ENCODE data around the gene KIF3A.

The KIF3A gene

DNA sequence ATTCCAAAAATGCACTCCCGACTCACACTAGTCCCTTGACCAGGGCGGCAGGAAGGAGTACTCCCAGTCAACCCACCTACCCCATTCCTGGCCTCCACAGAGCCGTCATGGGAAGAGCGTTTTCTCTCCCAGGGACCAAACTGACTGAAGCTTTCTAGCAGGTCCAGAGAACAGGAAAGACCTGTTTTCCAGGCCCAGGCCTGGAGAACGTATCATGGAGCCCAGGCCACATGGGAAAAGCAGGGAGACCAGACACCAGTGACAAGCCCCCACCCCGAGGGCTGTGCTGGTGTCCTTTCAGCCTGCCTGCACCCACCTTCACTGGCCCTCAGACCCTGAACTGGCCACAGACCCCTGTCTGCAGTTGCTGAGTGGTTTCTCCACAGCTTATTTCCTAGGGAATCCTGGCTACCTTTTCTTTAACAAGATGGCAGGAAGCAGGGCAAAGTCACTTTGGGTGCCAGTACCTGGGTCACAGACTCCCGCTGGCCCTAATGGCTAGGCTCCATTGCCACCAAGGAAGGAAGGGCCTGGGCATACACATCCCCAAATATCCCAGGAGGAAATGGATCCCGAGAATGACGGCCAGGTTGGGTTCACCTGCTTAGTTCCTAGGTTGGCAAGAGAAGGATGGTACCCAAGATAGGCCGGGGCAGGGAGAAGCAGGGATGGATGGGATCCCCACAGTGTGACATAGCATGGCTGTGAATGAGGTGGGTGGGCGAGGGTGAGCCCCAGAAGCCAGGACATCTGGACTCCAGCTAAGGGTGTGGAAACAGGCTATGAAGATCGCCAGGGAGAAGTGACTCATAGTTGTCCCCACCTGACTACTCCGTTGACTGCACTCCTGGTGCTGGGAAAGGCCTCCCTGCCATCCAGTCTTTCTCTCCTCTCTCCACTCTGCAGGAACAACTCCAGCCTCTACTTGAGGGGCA lies 22.0 kb upstream of the KIF3A start:
- FAIRE-seq: no peak
- TF ChIP-seq PAX5 (IDR thresholded peaks at IDR 0.05; ENCODE audit: insufficient read depth, low read length, severe bottlenecking) (no peak), POLR2AphosphoS5 (IDR thresholded peaks at IDR 0.05; ENCODE audit: low read depth, low read length) (no peak), SPI1 (IDR thresholded peaks at IDR 0.05; ENCODE audit: low read depth, low read length) (no peak), TAF1 (IDR thresholded peaks at IDR 0.05; ENCODE audit: low read depth, low read length) (no peak), POLR2A (IDR thresholded peaks at IDR 0.05; ENCODE audit: low read depth, low read length) (no peak), POU2F2 (IDR thresholded peaks at IDR 0.05; ENCODE audit: low read depth, low read length) (no peak)
- no peak for DNase-seq (ENCODE audit: insufficient read length, low spot score)

DNA sequence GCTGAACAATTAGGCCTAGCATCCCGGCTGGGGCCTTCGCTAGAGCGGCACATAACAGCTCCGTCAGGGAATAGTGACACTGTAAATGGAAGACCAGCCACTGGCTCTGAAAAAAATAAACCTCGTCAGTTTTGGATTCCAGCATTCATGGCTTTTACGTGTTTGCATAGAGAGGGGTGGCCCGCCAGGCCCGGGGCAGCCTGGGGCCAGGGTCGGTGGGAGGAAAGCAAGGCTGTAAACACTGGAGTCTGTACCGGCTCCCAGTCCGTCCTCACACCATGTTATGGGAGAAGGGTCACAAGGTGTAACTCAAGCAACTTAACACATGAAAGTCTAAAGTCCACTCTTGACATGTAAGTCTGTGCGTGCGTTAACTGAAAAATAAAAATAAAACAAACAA lies 21.1 kb upstream of the KIF3A start:
- FAIRE-seq (no peak), DNase-seq (ENCODE audit: insufficient read length, low spot score) (no peak)
- TF ChIP-seq TAF1 (IDR thresholded peaks at IDR 0.05; ENCODE audit: low read depth, low read length): no peak
- TF ChIP-seq PAX5 (IDR thresholded peaks at IDR 0.05; ENCODE audit: insufficient read depth, low read length, severe bottlenecking): no peak
- no peak for TF ChIP-seq POU2F2 (IDR thresholded peaks at IDR 0.05; ENCODE audit: low read depth, low read length)
- TF ChIP-seq POLR2A (IDR thresholded peaks at IDR 0.05; ENCODE audit: low read depth, low read length): no peak
- no peak for TF ChIP-seq POLR2AphosphoS5 (IDR thresholded peaks at IDR 0.05; ENCODE audit: low read depth, low read length)
- no peak for TF ChIP-seq SPI1 (IDR thresholded peaks at IDR 0.05; ENCODE audit: low read depth, low read length)

DNA sequence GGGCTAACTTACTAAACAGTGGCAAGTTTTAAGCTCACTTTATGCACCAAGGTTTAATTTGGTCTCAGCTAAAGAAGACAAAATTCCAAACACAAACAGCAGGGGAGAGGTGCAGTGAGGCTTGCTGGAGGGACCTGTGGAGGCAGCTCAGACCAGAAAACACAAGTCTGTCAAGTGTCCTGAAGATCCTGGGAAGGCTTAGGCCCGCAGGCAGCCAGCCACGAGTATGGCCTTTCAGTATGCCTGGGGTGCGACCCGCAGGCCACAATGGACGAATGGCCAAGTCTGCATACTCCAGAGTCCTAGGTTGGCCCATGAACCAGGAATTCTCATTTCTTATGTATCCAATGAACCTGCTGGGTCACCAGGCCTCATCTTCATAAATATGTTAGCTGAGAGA lies 19.2 kb upstream of the KIF3A start:
- no peak for DNase-seq (ENCODE audit: insufficient read length, low spot score)
- FAIRE-seq: no peak
- no peak for TF ChIP-seq SPI1 (IDR thresholded peaks at IDR 0.05; ENCODE audit: low read depth, low read length)
- no peak for TF ChIP-seq POLR2AphosphoS5 (IDR thresholded peaks at IDR 0.05; ENCODE audit: low read depth, low read length)
- no peak for TF ChIP-seq TAF1 (IDR thresholded peaks at IDR 0.05; ENCODE audit: low read depth, low read length)
- no peak for TF ChIP-seq POLR2A (IDR thresholded peaks at IDR 0.05; ENCODE audit: low read depth, low read length)
- no peak for TF ChIP-seq PAX5 (IDR thresholded peaks at IDR 0.05; ENCODE audit: insufficient read depth, low read length, severe bottlenecking)
- TF ChIP-seq POU2F2 (IDR thresholded peaks at IDR 0.05; ENCODE audit: low read depth, low read length): no peak

DNA sequence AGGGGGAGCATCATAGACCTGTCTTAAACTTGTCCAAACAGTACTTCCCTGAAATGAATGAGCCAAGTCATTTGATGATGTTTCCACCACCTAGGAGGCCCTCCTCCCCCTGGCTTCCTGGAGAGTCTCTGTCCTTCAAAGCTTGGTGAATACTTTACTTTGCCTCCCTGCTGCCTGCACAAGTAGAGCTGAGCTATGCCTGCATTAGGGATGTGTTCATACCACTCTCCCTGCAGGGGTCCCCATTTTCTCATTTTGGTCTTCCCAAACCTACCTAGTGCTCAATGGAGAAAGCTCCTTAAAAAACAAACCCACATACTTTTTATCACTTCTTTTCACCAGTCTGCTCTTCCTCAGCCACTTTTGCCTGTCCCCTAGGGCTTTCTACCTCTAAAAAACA lies 17.6 kb upstream of the KIF3A start:
- no peak for TF ChIP-seq POLR2AphosphoS5 (IDR thresholded peaks at IDR 0.05; ENCODE audit: low read depth, low read length)
- TF ChIP-seq SPI1 (IDR thresholded peaks at IDR 0.05; ENCODE audit: low read depth, low read length): no peak
- TF ChIP-seq POLR2A (IDR thresholded peaks at IDR 0.05; ENCODE audit: low read depth, low read length): no peak
- no peak for TF ChIP-seq POU2F2 (IDR thresholded peaks at IDR 0.05; ENCODE audit: low read depth, low read length)
- no peak for TF ChIP-seq PAX5 (IDR thresholded peaks at IDR 0.05; ENCODE audit: insufficient read depth, low read length, severe bottlenecking)
- TF ChIP-seq TAF1 (IDR thresholded peaks at IDR 0.05; ENCODE audit: low read depth, low read length): no peak
- DNase-seq (ENCODE audit: insufficient read length, low spot score) (no peak), FAIRE-seq (peak; percentile 47)

DNA sequence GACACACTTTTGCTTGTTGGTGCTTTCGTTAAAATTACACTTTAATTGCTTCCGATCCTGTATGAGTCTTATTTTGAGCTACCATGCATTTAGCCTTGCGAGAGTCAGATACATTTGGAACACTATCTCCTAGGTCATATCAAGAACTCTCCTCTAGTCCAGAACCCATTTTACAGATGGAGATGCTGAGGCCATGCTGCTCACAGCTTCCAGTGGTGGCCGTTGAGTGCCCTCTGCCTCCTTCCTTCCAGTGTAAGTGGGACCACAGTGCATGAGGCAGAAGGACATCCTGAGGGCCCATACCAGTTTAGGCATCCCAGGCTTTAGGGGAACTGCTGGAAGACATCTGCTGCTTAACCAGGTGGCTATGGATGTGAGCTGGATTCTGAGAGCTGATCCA lies 16.8 kb upstream of the KIF3A start:
- DNase-seq (ENCODE audit: insufficient read length, low spot score) (no peak), FAIRE-seq (no peak)
- TF ChIP-seq SPI1 (IDR thresholded peaks at IDR 0.05; ENCODE audit: low read depth, low read length) (no peak), TAF1 (IDR thresholded peaks at IDR 0.05; ENCODE audit: low read depth, low read length) (no peak), PAX5 (IDR thresholded peaks at IDR 0.05; ENCODE audit: insufficient read depth, low read length, severe bottlenecking) (no peak), POLR2AphosphoS5 (IDR thresholded peaks at IDR 0.05; ENCODE audit: low read depth, low read length) (no peak), POLR2A (IDR thresholded peaks at IDR 0.05; ENCODE audit: low read depth, low read length) (no peak), POU2F2 (IDR thresholded peaks at IDR 0.05; ENCODE audit: low read depth, low read length) (no peak)

DNA sequence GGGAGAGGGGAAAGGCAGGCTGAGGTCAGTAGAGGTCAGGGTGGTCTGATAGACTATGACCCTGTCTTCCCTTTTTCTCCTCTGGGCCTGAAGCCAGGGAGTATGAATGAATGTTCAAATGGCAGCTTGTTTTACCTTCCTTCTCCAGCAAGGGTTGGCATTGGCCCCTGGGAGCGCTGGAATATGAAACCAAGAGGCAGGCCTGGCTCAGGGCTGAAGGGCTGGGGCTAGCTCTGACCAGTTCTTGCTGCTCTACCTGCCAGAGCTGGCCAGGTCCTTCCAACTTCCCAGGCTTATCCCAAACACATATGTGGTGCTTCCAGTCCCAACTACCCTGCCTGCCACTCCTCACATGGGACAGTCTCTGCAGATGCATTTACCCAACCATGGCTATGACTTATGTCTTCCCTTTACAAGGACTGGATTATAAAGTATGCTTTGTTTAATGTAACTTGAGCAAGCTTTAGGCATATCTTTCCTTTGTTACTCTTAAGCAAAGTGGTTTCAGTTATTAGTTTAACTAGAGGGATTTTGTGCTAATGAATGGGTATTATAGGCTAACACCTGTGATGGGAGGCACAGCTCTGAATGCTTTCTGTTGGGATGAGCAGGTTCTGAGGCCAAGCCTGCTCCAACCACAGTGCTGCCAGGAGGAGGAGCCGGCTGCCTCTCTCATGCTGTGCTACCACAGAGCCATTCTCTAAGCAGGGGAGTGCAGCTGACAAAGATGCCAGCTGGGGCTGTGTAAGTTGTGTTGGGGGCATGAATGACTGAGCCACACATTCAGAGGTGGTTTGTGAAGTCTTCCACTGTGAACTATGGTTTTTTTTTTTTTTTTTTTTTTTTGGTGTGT lies 16.0 kb upstream of the KIF3A start:
- TF ChIP-seq TAF1 (IDR thresholded peaks at IDR 0.05; ENCODE audit: low read depth, low read length): no peak
- no peak for DNase-seq (ENCODE audit: insufficient read length, low spot score)
- FAIRE-seq: no peak

DNA sequence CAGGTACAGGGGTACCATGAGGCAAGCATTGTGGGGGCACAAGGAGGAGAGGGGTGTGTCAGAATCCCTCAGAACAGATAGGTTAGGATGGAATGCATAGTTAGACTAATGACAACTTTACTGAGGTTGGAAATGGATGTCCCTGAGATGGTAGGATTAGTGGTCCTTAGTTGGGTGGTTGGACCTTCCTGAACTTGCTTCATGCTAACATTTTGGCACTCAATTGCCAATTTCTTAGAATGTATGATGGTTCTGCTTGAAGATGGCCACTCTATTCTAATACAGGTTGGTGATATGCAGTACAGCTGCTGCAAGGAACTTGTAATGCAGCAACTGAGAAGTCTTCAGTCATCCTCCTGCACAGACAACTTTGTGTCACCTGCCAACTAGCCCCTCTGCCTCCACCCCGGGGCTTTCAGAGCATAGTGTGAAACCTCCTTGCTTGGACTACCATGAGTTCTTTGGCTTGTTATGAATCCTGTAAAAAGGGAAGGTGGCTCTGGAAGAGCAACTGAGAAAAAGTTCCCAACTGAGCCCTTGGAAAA lies 15.3 kb upstream of the KIF3A start:
- TF ChIP-seq POLR2AphosphoS5 (IDR thresholded peaks at IDR 0.05; ENCODE audit: low read depth, low read length) (no peak), TAF1 (IDR thresholded peaks at IDR 0.05; ENCODE audit: low read depth, low read length) (no peak), PAX5 (IDR thresholded peaks at IDR 0.05; ENCODE audit: insufficient read depth, low read length, severe bottlenecking) (no peak), SPI1 (IDR thresholded peaks at IDR 0.05; ENCODE audit: low read depth, low read length) (no peak), POU2F2 (IDR thresholded peaks at IDR 0.05; ENCODE audit: low read depth, low read length) (no peak), POLR2A (IDR thresholded peaks at IDR 0.05; ENCODE audit: low read depth, low read length) (no peak)
- no peak for DNase-seq (ENCODE audit: insufficient read length, low spot score)
- FAIRE-seq: peak; percentile 40

DNA sequence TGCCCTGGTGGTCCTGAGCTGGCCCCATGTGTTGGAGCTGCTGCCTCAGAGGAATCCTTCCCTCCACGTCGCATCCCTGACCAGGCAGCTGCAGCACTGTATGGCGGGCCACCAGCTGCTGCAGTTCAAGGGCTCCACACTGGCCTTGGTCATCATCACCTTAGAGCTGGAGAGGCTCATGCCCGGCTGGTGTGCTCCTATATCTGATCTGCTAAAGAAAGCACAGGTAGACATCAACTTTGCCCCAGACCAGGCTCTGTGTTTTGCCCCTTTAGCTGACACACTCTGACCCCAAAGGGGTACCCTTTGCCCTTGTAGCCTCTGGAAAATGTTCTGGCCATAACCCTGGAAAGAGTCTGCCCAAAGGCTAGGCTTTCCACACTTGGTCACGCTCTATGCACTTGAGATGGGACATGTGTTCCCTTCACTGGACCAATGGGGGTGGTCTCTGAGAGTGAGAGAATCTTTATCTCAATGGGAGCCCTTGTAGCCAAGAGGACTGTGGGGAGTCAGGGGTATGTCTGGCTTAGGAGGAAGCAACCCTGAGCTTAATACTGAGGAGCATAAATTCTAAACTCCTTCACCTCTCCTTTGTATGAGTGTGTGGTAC lies 14.7 kb upstream of the KIF3A start:
- FAIRE-seq (peak; percentile 60), DNase-seq (ENCODE audit: insufficient read length, low spot score) (no peak)
- TF ChIP-seq PAX5 (IDR thresholded peaks at IDR 0.05; ENCODE audit: insufficient read depth, low read length, severe bottlenecking) (no peak), POLR2A (IDR thresholded peaks at IDR 0.05; ENCODE audit: low read depth, low read length) (no peak)

DNA sequence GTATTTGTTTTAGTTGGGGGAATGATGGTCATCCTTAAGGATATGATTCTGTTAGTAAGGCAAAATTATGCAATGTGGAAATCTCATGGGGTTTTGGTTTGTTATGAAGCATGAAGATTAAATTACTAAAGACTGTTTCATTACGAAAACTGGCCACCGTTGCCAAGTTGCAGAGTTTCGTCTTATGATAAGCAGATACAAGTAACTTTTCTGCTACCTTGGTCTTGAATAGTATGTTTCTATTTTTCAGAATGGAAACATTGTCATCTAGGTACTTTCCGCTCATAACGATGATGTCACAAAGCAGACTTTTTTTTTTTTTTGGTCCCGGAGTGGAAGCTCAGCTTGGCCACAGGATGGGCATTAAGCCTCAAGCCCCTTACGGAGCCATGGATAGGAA lies 14.1 kb upstream of the KIF3A start:
- FAIRE-seq: peak; percentile 95
- no peak for DNase-seq (ENCODE audit: insufficient read length, low spot score)
- TF ChIP-seq TAF1 (IDR thresholded peaks at IDR 0.05; ENCODE audit: low read depth, low read length): no peak
- no peak for TF ChIP-seq POLR2A (IDR thresholded peaks at IDR 0.05; ENCODE audit: low read depth, low read length)
- no peak for TF ChIP-seq POU2F2 (IDR thresholded peaks at IDR 0.05; ENCODE audit: low read depth, low read length)
- no peak for TF ChIP-seq PAX5 (IDR thresholded peaks at IDR 0.05; ENCODE audit: insufficient read depth, low read length, severe bottlenecking)
- no peak for TF ChIP-seq SPI1 (IDR thresholded peaks at IDR 0.05; ENCODE audit: low read depth, low read length)
- TF ChIP-seq POLR2AphosphoS5 (IDR thresholded peaks at IDR 0.05; ENCODE audit: low read depth, low read length): no peak
